Testis (tissue), 3 donors: ENCODE measurements around the gene DROSHA. TPM values are rescaled to one million over a fixed set of nuclear protein-coding genes. Genes with fewer than 3 reads are reported as not detected.

Experiments used
- DNase-seq: peaks from one replicate; pipeline ENCODE4 v3.0.0-alpha.2; 2019
- H3K27ac ChIP-seq, 2 donors: fragments of 200-600 bp; sonication (generic); one replicate each; pipeline ENCODE4 v1.5.1; 2019
- H3K27me3 ChIP-seq: fragments of 200-600 bp; sonication (generic); one replicate; pipeline ENCODE4 v1.5.1; 2019
- H3K36me3 ChIP-seq: fragments of 200-600 bp; sonication (generic); one replicate; pipeline ENCODE4 v1.5.1; 2017; ENCODE audit warnings: low read depth; ENCODE audit errors: missing control alignments
- H3K4me1 ChIP-seq: fragments of 200-600 bp; sonication (generic); one replicate; pipeline ENCODE4 v1.5.1; 2019
- H3K4me3 ChIP-seq, 2 donors: fragments of 200-600 bp; sonication (generic); one replicate each; pipeline ENCODE4 v1.5.1; 2017 to 2019
- H3K9me3 ChIP-seq: fragments of 200-600 bp; sonication (generic); one replicate; pipeline ENCODE4 v1.5.1; 2017
- CTCF ChIP-seq, 3 experiments: fragments of 450-650 bp in 2 of 3; fragments of 200-600 bp in 1 of 3; sonication (generic) in 1 of 3; IDR thresholded peaks; one replicate each; pipeline ENCODE4 v1.5.1; 2016 to 2019; ENCODE audit warnings: antibody characterized with exemption in 3 of 3, mild to moderate bottlenecking in 2 of 3, moderate library complexity in 1 of 3
- POLR2A ChIP-seq: fragments of 450-650 bp; IDR thresholded peaks from one replicate; pipeline ENCODE4 v1.6.1; 2017; ENCODE audit warnings: antibody characterized with exemption, mild to moderate bottlenecking, moderate library complexity
- WGBS, 2 donors: methylation state at CpG; one replicate each; pipeline ENCODE4 v1.1.5; 2018; 5-methylcytosine and 5-hydroxymethylcytosine counted together
- intact Hi-C: fragments of 100-400 bp; cut with DNase I; formaldehyde crosslinking; loops from one replicate; pipeline ENCODE4 v1.15.1; 2023; ENCODE audit warnings: low total_unique reads
- polyA plus RNA-seq: library from polyadenylated mRNA; stranded (reverse); fragments of 350-450 nt; fragmentation: Illumina TruSeq; extraction: RNeasy Lipid Tissue Mini Kit (QIAGEN cat#74804); gene quantifications from one replicate; pipeline ENCODE4 v1.2.3, GENCODE V29; 2014; ENCODE audit warnings: low read depth, low replicate concordance; ENCODE audit not compliant: insufficient read depth
- total RNA-seq, 2 donors: library from RNA; depleted of rRNA; stranded (reverse); fragments of >200 nt; gene quantifications; one replicate each; pipeline ENCODE4 v1.2.3, GENCODE V29; 2016

Gene DROSHA
- total and polyA plus RNA-seq, 3 donors from 2014 or later, result 23.3 to 79.6 (median 50.4) TPM

DNA sequence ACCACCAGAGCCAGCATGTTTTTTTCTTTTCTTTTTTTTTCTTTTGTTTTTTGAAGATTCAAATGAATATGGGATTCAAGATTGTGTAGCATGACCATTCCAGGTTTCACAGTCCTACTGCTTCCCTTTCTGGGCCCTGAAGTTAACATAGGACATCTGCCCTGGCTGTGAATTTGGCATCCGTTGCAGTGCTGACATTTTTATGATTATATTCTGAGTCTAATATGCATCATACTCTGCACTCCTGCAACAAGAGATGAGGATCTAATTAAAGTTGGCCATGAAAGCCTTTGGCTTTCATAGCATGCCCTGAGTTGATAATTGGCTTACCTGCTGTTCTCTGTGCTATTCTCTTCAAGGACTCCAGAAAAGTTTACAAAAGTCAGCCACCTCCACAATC is 30.1 kb upstream of the DROSHA start:
- no peak overlapping the region for H3K4me3 ChIP-seq
- intact Hi-C loops, result no loop called here
- no peaks in the 10 kb centered on the region for H3K9me3 ChIP-seq
- DNase-seq, result no peak
- WGBS, 2 donors, result 61 to 88% methylated on average over 1 of the region's 1 CpG
- no peaks in the 10 kb centered on the region for H3K4me1 ChIP-seq
- H3K27ac ChIP-seq, result no peak overlapping the region
- no peaks in the 10 kb centered on the region for H3K27me3 ChIP-seq
- TF ChIP-seq CTCF (IDR thresholded peaks at IDR 0.05) (no peak), POLR2A (no peak)
- no peaks in the 10 kb centered on the region for H3K36me3 ChIP-seq

DNA sequence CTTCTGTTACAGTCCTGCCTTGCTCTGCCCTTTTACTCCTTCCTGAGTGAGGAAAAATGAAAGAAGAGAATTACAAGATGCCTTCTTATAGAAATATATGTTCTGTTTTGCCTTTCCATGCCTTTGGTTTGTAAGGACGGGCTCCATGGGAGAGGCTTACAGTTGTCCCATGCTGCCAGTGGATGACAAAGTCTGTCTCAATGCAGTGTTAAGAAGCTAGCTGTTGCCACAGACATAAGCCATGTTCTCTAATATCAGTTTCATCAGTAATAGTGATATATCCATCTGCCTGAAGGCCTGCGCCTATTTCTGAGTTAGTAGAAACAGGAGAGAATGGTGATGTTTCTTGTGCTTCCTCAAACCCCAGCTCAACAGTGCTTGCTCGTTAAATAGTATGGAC is 28.0 kb upstream of the DROSHA start:
- Histone ChIP-seq H3K9me3 (no peaks in the 10 kb centered on the region), H3K4me1 (no peaks in the 10 kb centered on the region), H3K4me3 (no peak overlapping the region), H3K27ac (no peak overlapping the region), H3K27me3 (no peaks in the 10 kb centered on the region), H3K36me3 (no peaks in the 10 kb centered on the region)
- no peak for DNase-seq
- TF ChIP-seq POLR2A (no peak), CTCF (IDR thresholded peaks at IDR 0.05) (no peak)
- 89 to 97% methylated on average over 3 of the region's 3 CpGs for WGBS, 2 donors
- intact Hi-C loops, result no loop called here

DNA sequence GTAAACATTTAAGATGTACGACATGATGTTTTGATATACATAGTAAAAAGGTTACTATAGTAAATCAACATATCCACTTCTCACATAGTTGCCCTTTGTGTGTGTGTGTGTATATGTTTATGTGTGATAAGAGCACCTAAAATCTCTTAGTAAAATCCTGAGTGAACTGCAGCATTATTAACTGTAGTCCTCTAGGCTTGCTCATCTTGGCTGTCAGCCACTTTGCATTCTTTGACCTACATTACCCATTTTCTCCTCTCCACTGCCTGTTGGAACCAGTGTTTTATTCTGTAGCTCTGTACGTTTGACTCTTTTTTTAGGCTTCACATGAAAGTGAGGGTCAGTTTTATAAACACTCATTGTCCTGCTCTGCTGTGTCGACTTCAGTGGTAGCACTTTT is 24.6 kb upstream of the DROSHA start:
- H3K4me1 ChIP-seq, result no peaks in the 10 kb centered on the region
- H3K9me3 ChIP-seq, result no peaks in the 10 kb centered on the region
- no peak overlapping the region for H3K27ac ChIP-seq
- H3K27me3 ChIP-seq, result no peaks in the 10 kb centered on the region
- H3K36me3 ChIP-seq, result no peaks in the 10 kb centered on the region
- intact Hi-C loops, result no loop called here
- H3K4me3 ChIP-seq, result no peak overlapping the region
- no peak for DNase-seq
- no peak for TF ChIP-seq POLR2A
- TF ChIP-seq CTCF (IDR thresholded peaks at IDR 0.05), result no peak
- WGBS, 2 donors, result 38 to 80% methylated on average over 3 of the region's 3 CpGs

DNA sequence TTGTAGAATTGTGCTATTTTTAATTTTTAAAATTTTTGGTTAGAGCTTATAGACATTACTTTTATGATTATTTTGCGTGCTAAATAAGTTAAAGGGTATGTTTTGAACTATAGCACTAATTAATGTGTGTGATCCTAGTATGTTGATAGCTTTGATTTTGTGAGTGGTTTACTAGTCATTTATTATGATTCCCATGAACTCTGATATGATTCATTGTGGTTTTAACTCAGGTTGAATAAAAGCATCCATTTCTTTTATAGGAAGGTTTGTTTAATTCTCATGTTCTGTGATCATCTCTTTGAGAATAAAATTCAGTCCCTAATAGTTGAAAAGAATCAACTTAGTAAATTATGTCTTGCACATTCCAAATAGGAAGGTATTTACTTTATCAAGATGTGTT is 22.7 kb upstream of the DROSHA start:
- Histone ChIP-seq H3K27me3 (no peaks in the 10 kb centered on the region), H3K9me3 (no peaks in the 10 kb centered on the region), H3K36me3 (no peaks in the 10 kb centered on the region), H3K4me3 (no peak overlapping the region), H3K4me1 (no peaks in the 10 kb centered on the region), H3K27ac (no peak overlapping the region)
- DNase-seq, result no peak
- intact Hi-C loops, result no loop called here
- TF ChIP-seq POLR2A (no peak), CTCF (IDR thresholded peaks at IDR 0.05) (no peak)
- 98 to 100% methylated on average over 1 of the region's 1 CpG for WGBS, 2 donors

- intact Hi-C loops, result no loop called here
- DNase-seq, result no peak
- Histone ChIP-seq H3K27me3 (no peaks in the 10 kb centered on the region), H3K9me3 (no peaks in the 10 kb centered on the region), H3K27ac (no peak overlapping the region), H3K36me3 (no peaks in the 10 kb centered on the region), H3K4me1 (no peaks in the 10 kb centered on the region), H3K4me3 (no peak overlapping the region)
- TF ChIP-seq CTCF (IDR thresholded peaks at IDR 0.05) (no peak), POLR2A (no peak)
Observed at GRCh38 chr5:31553863-31554262, 22.0 kb upstream of the DROSHA start.
